ENCODE measurements around the gene L3MBTL4.

- TF ChIP-seq CREB1 (IDR thresholded peaks at IDR 0.05; ENCODE audit: low read depth) (no peak), REST (IDR thresholded peaks at IDR 0.05; ENCODE audit: low read depth) (no peak), FOXM1 (IDR thresholded peaks at IDR 0.05; ENCODE audit: borderline replicate concordance, low read depth) (no peak), RAD21 (IDR thresholded peaks at IDR 0.05; ENCODE audit: low read depth) (no peak), CEBPB (IDR thresholded peaks at IDR 0.05) (no peak), TEAD4 (IDR thresholded peaks at IDR 0.05) (no peak)
These were observed 101.3 kb downstream of the L3MBTL4 start for GRCh38 chr18:6313415-6313814.
